NT2/D1 (cell line): ENCODE results near the gene CAMK1D.

Source experiments
- SUZ12 ChIP-seq: IDR thresholded peaks from 2 replicates; pipeline ENCODE4 v1.6.1; 2011; ENCODE audit not compliant: insufficient read length, insufficient read depth; ENCODE audit errors: extremely low read depth
- YY1 ChIP-seq: IDR thresholded peaks from 2 replicates; pipeline ENCODE4 v1.6.1; 2011; ENCODE audit not compliant: insufficient read length, insufficient read depth
- ZNF274 ChIP-seq: IDR thresholded peaks from 2 replicates; pipeline ENCODE4 v1.6.1; 2011; ENCODE audit warnings: mild to moderate bottlenecking, low read depth, low read length

GRCh38 chr10:12518024-12518423 lies 168.7 kb downstream of the CAMK1D start:
- TF ChIP-seq YY1: no peak
- no peak for TF ChIP-seq ZNF274
- no peak for TF ChIP-seq SUZ12
